ENCODE measurements around the gene SLC10A3. TPM values are rescaled to one million over a fixed set of nuclear protein-coding genes. Genes with fewer than 3 reads are reported as not detected.

SLC10A3 gene
- total and polyA plus RNA-seq, 2 donors (not counting 1 experiment from before 2014, with no cell fraction given): 17.9 to 36.9 TPM

DNA sequence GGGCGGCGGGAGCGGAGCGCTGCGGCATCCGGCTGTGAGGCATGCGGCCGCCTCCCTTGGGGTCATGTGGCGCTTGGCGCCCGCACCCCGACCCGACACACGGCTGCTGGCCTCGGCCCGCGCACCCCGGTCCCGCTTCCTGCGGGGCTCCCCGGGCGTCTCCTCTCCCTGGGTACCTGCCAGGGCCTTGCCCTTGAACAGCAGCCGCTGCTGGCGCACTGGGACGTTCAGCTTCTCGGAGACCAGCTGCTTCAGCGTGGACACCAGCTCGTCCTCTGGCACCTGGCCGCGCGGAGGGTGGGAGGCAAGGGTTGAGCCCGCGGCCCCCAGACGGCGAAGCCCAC is 4.4 kb downstream of the SLC10A3 start:
- no peaks in the 10 kb centered on the region for H3K9me3 Mint-ChIP-seq (ENCODE audit: insufficient read depth)
- TF ChIP-seq, protein P1, sequence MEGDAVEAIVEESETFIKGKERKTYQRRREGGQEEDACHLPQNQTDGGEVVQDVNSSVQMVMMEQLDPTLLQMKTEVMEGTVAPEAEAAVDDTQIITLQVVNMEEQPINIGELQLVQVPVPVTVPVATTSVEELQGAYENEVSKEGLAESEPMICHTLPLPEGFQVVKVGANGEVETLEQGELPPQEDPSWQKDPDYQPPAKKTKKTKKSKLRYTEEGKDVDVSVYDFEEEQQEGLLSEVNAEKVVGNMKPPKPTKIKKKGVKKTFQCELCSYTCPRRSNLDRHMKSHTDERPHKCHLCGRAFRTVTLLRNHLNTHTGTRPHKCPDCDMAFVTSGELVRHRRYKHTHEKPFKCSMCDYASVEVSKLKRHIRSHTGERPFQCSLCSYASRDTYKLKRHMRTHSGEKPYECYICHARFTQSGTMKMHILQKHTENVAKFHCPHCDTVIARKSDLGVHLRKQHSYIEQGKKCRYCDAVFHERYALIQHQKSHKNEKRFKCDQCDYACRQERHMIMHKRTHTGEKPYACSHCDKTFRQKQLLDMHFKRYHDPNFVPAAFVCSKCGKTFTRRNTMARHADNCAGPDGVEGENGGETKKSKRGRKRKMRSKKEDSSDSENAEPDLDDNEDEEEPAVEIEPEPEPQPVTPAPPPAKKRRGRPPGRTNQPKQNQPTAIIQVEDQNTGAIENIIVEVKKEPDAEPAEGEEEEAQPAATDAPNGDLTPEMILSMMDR (IDR thresholded peaks at IDR 0.05): no peak
- TF ChIP-seq EZH2 (IDR thresholded peaks at IDR 0.05; ENCODE audit: borderline replicate concordance, insufficient read depth, low read depth, low read length, poor library complexity, severe bottlenecking): no peak
- Histone ChIP-seq H4K20me1 (ENCODE audit: control insufficient read depth, insufficient read depth, low read length, poor library complexity, severe bottlenecking) (no peaks in the 10 kb centered on the region), H3K27ac (ENCODE audit: low read length in 2 of 2) (peak overlapping the region in 1 of 2 donors; percentile 55), H3K79me2 (ENCODE audit: control insufficient read depth, insufficient read depth, low read length) (peaks cover 20% of the 10 kb centered on the region), H3K4me3 (ENCODE audit: control extremely low read depth in 1 of 5, extremely low read depth in 1 of 5, insufficient read depth in 1 of 5, low read depth in 2 of 5, low read length in 4 of 5) (peak overlapping the region in 4 of 5 experiments; percentile 47 to 67 (median 60)), H2AFZ (ENCODE audit: insufficient read depth, low read depth, low read length, poor library complexity, severe bottlenecking) (peak overlapping the region; percentile 38), H3K36me3 (replicated peaks in 1 of 2; ENCODE audit: control extremely low read depth in 1 of 2, control insufficient read depth in 1 of 2, extremely low read depth in 1 of 2, insufficient read depth in 2 of 2, low read length in 1 of 2) (peaks cover 0 to 13% of the 10 kb centered on the region in 2 experiments), H3K4me2 (replicated peaks; ENCODE audit: low read depth, low read length, poor library complexity, severe bottlenecking) (peak overlapping the region; percentile 82), H3K9me3 (ENCODE audit: control extremely low read depth in 1 of 3, control insufficient read depth in 2 of 3, insufficient read depth in 1 of 3, low read length in 2 of 3) (no peaks in the 10 kb centered on the region), H3K27me3 (replicated peaks in 1 of 4; ENCODE audit: control extremely low read depth in 1 of 4, control insufficient read depth in 3 of 4, insufficient read depth in 4 of 4, low read length in 3 of 4) (no peaks in the 10 kb centered on the region), H3K9ac (ENCODE audit: low read length) (peak overlapping the region; percentile 68), H3K4me1 (ENCODE audit: control insufficient read depth in 2 of 2, insufficient read depth in 2 of 2, low read length in 2 of 2) (peaks cover 5 to 37% of the 10 kb centered on the region in 2 donors)
- intact Hi-C loops (cut with micrococcal nuclease): no loop called here
- no peak overlapping the region for H3K4me3 Mint-ChIP-seq
- ChIA-PET POLR2A (interaction anchor here (0.6 to 1.4 kb wide), 3 partner anchors 30 to 80 kb away, joined by 4 to 6 read pairs (median 5); partner anchors contain the start of gene FAM3A), CTCF (interaction anchor here (1.9 to 2.7 kb wide), 2 partner anchors 41 to 57 kb away, joined by 4 to 12 read pairs; partner anchors contain the start of gene ATP6AP1)
- WGBS (ENCODE audit: insufficient coverage): 0% methylated on average over 35 of the region's 35 CpGs
- no peak for ATAC-seq (ENCODE audit: low read depth)
- peak; percentile 51 for DNase-seq
- H3K27ac Mint-ChIP-seq: no peak overlapping the region
- H3K4me1 Mint-ChIP-seq: peaks cover 26% of the 10 kb centered on the region
- H3K27me3 Mint-ChIP-seq: no peaks in the 10 kb centered on the region

All from B cell (primary cell).